Measurements from ENCODE around the gene CELSR1.
"Not testable (repeated sequence)": the region's sequence is repeated elsewhere in the genome, so short reads cannot be mapped to it uniquely, and the experiment has no call there.

Gene CELSR1

DNA sequence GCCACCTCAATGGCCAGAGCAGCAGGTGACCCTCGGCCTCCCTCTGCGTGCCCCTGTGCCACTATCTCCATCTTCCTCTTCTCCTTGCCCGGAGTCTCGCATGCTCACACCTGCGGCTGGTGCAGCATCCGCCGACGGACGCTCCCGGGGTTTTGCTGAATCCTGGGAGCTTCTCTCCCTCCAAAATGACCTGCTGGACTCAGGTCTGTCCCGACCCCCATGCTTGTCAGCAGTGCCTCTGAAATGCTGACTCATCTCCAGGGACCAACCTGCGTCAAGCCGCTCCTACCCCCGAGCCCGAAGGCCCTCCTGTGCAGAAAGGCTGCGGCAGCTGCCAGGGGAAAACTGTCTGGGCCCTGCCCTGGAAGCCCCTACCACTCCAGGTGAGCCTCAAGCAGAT, 58.4 kb downstream of the CELSR1 start:
- no peak for DNase-seq

DNA sequence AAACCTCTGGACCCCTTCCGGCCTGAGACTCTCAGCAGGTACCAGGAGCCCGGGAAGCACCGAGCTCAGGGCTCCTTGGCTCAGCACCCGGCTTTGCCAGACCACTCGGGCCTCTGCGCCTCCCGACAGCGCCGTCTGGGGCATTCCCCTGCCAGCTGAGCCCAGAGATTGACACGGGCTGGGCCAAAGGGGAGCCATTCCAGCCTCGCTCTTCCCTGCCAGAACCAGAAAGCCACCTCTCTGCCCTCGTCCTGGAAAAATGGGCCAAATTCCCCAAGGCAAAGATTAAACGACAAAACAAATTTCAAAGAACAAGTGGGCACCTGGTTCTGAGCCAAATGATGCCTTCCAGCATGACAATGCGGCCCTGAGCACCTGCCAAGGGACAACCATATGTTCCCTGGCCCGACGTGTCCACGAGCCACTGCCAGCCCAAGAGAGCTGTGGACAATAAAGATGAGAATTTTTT, 59.3 kb downstream of the CELSR1 start:
- no peak for DNase-seq

DNA sequence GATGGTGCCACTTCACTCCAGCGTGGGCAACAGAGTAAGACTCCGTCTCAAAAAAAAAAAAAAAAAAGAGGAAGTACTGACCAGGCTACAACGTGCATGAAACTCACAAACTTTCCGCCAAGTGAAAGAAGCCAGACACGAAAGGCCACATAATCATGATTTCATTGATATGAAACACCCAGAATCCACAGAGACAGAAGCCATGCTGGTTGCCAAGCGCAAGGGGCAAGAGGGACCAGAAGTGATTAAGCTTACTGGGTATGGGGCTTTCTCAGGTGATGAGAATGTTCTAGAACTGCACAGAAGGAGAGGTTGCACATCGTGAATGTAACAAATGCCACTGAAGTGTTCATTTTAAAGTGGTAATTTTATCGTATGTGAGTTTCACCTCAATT, 60.9 kb downstream of the CELSR1 start:
- DNase-seq: no peak

DNA sequence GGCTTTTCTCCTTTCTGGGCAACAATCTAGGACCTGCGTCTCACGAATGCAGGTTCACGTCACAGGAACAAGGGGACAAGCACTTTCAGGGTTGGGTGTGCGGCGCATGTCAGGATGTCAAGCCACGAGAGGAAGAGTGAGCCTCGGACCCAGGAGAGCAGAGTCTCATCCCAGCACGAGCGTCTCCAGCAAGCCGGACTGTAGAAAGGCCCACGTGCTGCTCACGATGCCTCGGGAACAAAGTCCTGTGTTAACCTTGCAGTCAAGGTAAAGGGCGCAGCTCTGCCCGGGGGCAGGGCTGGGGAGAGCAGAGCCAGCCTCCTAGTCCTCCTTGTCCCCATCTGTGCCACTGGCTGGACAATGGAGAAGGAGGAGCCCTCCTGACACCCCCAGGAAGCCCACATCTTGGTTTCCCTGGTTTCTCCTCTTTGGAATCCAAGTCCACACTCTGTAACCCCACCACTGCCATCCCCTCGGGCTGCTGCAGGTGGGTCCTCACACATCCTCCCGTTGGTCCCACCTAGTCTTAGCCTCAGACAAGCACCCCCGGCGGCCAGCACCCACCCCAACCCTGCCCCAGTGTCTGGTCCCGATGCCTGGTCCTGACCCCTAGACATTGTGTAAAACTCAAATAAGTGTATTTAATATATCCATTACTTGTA, 63.4 kb downstream of the CELSR1 start:
- no peak for DNase-seq

DNA sequence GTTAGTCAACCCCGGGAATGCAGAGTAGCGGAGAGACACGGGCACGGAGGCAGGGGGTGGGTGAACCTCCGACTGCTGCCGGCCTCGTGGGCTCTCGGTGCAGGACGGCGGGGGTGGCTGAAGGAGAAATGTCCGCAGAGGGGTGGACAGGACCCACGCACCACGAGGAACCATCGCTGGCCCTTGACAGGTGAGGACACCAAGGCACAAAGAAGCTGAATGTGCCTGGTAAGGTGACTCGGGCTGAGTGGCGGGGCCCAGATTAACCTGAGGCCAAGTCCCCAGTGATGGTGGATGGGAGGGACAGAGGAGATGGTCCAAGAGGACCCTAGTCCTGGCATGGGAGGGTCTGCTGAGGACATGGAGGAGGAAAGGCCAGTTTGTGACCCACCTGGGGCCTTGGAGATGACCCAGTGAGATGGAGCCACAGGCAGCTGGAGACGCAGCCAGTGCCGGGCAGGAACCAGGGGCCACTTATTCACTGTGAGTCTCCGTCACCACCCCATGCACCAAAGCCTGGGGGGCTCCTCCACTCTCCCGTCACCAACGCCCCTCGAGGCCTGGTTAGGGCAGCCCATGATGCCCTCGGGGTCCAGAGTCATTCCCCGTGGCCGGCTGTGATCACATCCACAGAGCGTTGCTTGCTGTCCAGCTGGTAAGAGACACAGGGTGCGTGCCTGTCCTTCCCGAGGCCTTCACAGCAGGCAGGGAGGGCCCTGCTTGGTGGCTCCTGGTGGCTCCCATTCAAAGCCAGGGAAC, 64.2 kb downstream of the CELSR1 start:
- no peak for DNase-seq

DNA sequence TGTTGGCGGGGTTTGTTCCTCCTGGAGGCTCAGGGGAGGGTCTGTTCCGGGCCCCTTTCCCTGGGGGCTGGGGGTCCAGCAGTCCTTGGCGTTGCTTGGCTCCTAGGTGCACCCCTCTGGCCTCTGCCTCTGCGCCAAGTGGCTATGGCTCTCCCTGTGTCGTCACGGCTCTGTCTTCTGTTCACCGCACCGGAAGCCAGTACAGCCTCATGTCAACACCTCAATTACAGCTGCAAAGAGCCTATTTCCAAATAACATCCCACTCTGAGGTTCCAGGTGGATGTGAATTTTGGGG, 64.8 kb downstream of the CELSR1 start:
- DNase-seq: no peak

DNA sequence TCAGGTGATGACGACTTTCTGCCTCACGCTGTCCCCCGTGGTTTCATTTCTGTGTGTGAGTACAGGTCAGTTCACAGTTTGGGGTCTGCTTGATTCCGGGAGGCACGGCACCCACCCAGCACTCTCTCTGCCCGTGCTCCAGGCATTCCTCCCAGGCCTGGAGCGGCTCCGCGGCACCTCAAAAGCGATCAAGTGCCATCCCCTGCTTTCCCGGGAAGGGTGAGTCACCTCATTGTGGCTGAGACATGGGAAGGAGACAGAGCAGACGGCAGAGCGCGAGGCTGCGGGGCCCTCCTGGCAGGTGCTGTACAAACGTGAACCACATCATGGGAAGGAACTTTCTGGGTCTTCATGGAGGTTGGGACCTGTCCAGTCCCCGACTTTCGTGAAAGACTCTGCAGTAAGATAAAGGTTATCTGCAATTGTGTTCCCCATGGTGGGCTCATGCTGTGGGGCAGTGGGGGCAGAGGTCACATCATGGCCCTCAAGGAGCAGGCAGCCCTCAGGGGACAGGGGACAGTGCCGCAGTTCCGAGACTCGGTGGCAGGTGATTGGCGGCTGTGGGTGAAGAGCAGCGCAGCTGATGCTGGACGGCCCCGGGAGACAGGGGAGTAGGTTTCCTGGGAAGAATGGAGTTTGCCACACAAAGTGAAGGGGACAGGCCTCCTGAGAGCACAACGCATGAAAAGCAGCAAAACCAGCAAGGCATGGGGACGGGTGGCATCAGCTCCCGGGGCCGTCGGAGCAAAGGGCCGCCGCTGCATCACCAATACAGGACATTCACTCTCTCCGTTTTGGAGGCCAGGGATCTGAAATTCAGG, 65.3 kb downstream of the CELSR1 start:
- no peak for DNase-seq

DNA sequence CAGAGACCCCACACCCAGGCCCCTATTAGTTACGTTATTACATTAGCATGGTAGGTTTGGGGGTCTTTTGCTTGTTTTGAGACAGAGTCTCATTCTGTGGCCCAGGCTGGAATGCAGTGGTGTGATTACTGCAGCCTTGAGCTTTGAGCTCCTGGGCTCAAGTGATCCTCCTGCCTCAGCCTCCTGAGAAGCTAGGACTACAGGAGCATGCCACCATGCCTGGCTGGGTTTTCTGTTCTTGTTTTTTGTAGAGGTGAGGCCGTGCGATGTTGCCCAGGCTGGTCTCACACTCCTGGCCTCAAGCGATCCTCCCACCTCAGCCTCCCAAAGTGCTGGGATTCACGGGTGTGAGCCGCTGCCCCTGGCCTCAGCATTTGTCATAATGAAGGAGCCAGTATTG, 66.1 kb downstream of the CELSR1 start:
- not testable (repeated sequence) for DNase-seq

DNA sequence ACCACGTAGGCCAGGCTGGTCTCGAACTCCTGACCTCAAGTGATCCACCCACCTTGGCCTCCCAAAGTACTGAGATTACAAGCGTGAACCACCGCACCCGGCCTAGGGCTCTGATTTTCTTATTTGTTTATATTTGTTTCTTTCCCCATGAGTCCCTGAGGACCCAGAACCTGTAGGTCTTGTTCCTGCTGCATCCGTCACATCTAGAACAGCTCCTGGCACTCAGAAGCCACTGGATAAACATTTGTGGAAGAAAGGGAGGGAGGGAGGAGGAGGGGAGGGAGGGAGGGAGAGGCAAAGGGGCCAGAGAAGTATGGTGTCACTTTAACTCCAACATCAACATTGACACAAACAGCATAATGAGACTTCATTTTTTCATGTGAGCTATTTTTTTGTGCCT, 67.7 kb downstream of the CELSR1 start:
- DNase-seq: no peak

DNA sequence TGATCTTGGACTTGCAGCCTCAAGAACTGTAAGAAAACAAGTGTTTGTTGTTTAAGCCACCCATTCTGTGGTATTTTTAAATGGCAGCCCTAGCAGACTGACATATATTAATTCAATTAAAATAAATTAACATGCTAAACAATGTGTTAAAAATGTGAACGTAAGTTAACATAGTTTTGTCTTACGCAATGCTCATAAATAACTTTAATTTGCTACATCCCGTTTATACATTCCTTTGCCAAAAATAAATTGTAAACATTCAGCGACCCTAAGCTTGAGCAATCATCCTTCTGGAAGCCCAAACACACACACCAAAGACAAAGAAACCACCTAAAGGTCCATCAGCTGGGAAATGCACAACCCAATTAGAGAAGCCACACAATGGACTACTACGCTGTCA, 70.4 kb downstream of the CELSR1 start:
- no peak for DNase-seq

DNA sequence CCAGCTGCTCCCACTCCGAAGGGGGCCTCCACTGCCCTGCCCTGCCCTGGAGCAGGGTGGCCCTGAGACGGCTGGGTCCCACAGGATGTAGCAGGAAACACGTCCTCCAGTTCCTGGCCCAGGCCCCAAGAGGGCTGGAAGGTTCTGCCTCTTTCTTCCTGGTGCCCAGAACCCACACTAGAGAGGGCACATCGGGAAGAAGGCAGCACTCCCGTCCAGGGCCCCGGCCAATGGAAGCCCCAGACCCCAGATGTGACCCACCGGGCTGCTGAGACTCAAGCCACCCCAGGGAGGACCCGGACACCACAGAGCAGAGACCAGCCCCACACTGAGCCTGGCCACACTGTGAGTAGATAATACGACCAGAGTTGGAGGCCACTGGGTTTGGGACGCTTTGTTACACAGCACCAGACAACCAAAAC, 71.2 kb downstream of the CELSR1 start:
- DNase-seq: no peak

DNA sequence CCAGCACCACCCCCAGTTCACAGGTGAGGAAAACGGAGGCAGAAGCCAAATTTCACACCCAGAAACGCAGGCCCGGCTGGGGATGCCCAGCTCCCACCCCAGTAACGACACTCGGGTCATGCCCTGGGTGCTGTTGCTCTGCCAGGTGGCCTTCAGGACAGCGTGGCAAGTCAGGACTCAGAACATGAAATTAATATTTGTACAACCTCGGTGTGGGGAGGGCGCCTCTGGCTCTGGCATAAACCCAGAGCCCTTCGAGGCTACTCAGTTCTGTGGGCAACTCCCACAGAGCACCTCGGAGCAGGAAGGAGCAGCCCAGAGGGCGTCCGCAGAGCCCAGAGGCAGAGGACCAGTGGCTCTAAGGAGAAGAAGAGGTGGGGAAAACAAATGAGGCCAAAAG, 71.6 kb downstream of the CELSR1 start:
- DNase-seq: no peak

DNA sequence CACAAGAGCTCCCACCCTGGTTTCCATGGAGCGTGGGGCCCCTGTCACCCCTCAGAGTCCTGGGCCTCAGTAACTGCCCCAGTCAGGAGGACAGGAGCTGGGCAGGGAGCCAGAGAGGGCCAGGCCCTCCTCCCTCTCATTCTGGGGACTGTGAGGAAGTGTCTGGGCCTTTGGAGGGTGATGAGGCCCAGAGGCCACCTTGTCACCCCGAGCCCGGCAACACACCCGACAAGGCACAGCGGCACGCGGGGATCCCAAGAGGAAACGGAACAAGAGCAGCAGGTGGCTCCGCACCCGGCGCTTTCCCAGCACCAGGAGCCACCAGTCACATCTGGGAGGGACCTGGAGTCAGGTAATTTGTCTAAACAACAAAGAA, 72.1 kb downstream of the CELSR1 start:
- DNase-seq: no peak

DNA sequence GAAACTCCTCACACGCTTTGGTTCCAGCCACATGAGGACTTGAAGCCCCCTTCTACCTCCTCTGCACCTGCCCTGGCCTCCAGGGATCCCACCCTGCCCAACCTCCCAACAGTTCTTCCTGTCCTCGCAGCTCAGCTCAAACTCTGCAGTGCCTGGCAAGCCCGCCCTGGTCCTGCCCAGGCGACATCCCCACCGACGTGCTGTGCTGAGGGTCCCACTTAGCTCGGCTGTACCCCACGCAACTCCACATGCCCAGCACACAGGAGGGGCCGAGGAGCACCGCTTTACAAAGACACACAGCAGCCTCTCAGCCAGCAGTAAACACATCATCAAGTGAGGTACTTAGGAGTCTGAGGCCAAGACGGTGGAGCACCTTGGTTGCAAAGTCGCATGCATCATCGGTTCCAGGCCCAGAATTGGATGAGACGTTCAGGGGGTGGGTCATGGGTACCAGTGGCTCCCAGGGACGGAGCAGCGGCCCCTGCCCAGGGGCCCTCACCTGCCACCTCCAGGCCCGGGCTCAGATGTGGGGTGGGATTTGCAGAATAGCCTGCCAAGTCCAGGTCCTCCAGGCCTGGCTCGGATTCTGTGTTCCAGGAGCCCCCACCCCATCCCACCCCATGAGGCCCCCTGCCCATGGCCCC, 72.6 kb downstream of the CELSR1 start:
- no peak for DNase-seq

DNA sequence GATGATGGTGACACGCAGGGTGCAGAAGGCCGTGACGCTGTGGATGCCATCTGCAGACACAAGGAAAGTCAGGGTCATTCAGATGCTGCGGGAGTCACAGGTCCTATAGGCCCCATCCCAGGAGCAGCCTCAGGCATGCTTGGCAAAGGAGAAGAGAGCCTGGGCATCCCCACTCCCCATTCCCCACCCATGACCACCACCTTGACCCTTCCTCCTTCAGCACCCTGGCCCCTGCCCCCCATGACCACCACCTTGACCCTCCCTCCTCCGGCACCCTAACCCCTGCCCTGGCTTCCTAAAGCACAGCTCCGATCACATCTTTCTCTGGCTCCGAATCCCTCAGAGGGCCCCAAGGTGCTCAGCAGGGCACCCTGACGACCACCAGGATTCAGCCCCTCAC, 73.1 kb downstream of the CELSR1 start:
- DNase-seq: no peak

DNA sequence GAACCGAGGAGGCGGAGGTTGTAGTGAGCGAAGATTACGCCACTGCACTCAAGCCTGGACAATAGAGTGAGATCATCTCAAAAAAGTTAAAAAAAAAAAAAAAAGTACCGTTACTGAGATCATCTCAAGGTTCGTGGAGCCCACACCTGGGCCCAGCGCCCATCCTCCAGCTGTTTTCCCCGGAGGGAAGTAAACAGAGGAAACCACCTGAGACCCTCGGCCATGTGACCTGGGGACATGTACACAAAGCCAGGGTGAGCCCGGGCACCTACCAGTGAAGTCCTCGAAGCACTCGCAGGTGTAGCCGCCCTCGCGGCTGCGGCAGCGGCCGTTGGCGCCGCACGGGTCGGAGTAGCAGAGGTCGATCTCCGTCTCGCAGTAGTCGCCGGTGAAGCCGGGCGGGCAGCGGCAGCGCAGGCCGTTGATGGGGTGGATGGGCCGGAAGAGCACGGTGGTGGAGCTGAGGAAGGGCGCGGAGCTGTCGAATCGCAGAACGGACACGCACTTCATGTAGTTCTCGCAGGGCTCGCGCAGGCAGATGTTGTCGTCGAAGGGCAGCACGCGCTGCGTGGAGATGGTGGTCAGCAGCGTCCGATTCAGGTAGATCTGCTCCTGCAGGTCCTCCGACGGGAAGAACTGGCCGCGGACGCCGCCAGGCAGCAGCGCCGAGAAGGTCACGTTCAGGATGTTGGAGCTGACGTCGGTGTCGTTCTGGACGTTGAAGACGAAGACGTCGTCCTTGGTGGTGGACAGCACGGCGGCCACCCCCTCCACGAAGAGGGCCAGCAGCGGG, 73.8 kb downstream of the CELSR1 start:
- DNase-seq: no peak

DNA sequence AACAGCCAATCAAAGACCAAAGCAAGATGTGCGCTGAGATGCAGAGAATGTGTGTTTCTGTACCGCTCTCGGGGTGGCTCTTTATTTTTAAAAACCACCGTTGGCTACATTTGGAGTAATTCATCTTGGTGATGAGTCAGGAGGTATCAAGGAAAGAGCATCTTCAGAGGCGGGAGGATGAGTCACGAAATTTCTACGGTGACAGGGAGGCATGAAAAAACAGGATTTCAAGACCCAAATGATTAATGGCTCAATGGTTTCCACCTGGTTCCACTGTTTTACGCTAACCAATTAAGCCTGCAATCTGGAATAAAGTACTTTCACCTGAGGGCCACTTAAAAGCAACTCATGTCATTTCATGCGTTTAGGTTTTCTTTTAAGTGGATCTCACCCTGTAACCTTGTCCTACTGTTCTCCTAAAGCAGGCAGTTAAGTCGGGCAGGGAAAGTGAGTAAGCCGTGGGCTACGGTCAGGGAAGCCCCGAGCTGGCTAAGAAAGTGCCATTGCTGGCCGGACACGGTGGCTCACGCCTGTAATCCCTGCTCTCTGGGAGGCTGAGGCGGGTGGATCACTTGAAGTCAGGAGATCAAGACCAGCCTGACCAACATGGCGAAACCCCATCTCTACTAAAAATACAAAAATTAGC, 74.6 kb downstream of the CELSR1 start:
- DNase-seq: no peak

DNA sequence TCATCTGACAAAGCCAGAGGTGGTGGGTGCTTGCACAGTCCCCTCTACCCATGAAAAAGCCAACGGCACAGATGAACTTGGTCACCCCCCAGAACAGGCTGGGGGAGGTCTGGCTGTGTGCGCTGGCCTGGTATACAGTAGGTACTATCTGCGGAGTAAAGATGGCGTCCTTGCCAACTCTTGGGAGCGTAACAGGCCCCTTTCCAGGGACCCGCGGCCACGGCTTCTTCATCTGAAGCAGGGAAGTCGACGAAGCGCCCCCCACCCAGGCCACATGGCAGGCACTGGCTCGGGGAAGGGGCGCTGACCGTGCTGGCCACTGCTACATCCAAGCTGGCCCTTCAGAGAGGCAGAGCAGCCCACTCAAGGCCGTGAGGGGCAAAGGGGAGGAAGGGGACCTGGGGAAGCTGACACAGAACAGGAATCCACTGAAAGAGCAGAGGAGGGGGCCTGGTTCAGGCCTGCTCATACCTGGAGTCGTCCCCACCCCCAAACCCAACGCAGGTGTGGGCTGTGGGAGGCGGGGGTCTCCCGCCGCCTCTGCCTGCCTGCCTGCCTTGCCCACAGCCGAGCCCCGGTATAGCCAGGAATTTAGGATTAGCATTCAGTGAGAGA, 75.7 kb downstream of the CELSR1 start:
- DNase-seq: no peak

DNA sequence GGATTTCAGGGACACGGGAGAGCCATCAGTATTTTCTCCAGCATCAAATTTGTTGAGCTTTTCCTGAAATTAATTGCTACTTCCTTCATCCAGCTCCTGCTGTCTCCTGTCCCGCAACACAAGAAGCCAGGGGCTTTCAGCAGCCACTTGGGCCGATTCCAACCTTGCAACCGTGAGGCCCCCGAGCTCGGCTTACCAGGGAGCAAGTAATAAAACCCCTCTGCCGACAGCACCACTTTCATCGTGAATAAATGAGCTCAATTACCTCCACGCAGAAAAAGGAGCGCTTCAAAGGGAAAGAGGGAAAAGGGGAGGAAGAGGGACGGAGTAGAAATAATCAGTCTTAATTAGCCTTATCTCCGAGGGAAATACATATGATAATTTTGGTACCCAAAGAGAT, 76.6 kb downstream of the CELSR1 start:
- DNase-seq: no peak

DNA sequence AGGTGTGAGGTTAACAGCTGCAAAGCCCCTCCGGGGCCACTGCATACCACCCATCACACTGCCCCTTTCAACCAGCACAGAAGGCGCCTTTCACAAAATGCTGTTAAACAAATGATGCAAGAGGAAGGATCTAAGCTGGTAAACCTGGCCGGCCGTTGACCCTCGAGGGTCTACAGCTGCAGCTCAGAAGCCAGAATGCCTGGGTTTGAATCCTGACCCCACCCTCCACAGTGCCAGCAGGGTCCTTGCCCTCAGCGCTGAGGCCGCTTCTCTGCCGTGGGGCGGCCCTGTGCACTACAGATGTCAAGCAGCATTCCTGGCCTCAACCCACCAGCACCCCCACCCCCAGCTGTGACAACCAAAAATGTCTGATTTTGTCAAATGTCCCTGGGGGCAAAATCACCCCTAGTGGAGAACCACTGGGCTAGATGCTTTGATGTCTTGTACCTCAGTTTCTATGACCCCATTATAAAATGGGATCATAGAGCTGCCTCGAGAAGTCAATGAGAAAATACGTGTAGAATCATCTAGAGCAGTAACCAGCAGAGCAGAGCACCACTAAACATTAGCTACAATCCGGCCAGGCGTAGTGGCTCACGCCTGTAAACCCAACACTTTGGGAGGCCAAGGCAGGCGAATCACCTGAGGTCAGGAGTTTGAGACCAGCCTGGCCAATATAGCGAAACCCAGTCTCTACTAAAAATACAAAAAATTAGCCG, 77.9 kb downstream of the CELSR1 start:
- DNase-seq: no peak

DNA sequence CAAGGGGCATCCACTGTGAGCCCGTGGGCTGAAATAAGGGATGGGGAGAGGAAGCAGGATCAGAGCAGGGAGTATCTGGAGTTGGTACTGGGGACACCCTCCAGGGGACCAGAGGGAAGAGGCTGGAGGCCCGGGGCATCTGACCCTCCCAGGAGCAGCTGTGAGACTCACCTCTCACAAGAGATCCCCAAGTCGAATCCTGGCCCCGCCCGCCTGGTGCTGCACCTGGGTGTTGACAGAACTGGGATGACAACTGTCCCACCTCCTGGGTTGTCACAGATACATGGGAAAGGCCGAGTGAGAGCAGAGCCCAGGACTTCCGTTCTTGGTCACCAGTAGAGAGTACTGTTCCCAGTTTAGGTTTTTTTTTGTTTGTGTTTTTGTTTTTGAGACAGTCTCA, 78.9 kb downstream of the CELSR1 start:
- DNase-seq: no peak

Data from right forelimb (tissue), 1 donor.